ENCODE results near the gene INPP4A.

INPP4A gene

DNA sequence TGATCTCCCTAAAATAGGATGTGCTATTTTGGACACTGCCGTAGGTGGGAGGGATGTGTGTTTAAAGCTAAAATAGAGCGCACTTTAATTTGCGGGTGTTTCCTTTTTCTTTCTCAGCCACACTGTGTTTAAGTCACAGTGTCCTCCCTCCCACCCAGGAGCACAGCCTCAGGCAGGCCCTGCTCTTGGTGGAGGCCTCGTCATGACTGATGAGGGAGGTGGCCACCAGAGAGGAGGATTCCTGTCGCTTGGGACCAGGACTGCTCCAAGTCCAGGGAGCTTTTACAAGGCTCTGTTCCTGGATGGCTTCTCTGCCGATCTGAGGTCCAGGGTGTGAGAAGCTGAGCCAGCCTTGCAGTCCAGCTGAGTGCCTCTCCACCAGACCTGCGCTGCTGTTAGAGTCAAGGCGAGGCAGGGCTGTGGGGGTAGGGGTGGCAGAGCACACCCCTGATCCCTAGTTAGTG lies 33.5 kb downstream of the INPP4A start:
- DNase-seq = no peak

DNA sequence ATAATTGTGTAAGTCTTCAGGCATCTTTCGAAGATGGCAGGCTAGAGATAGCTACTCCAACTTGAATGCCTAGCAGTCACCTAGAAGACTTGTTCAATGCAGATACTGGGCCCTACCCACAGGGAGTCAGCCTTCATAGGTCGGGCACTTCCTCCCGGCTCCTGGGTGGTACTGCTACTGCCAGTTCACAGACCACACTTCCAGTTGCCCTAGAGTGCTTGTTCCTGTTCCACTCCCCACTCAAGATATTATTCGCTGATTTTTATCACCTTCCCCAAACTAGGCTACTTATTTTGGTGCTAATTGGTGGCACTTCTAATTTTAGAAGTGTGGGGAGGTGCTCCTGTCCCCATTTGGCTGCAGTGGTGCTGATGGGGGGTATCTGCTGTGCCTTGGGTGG lies 34.2 kb downstream of the INPP4A start:
- DNase-seq = no peak

DNA sequence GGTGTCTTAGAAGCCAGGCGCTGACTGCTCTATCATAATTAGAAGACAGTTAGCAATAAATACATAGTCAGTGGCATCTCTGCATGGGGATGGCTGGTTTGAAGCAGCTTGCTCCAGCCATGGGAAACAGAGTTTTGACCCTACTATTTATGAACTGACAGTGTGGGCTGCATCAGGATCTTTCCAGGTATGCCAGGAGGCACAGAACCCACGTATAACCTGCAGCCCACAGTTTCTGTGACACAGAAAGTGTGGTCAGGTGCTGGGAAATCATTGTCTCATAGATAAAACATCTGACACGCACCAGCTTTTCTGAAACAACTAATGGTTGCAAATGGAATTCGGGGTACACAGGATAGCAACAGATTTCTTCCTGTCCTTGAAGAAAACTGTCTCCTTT lies 34.7 kb downstream of the INPP4A start:
- DNase-seq = no peak

DNA sequence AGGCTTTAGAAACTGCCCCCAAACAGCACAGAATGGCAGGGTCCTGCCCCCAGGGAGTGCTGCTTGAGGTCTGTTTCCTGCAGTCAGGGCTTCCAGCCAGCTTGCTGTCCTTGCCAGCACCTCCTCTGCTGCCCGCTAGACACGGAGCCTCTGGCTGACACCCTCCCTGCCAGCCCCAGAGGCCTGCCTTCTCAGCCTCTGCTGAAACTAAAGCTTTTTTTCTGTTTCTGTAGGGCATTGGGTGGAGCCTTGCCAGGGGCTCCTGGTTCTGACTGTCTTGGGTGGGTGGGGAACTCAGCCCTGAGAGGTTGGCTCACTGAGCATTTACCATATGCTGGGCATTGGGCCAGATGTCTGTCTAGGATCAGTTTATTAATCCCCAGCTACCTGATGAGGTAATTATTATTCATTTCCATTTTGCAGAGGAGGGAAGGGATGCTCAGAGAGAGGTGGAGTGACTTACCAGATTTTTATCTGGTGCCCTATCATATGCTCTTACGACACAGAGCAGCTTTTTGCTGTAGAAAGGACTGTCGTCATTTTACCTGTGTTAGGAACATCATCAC lies 35.4 kb downstream of the INPP4A start:
- peak; percentile 85 for DNase-seq

DNA sequence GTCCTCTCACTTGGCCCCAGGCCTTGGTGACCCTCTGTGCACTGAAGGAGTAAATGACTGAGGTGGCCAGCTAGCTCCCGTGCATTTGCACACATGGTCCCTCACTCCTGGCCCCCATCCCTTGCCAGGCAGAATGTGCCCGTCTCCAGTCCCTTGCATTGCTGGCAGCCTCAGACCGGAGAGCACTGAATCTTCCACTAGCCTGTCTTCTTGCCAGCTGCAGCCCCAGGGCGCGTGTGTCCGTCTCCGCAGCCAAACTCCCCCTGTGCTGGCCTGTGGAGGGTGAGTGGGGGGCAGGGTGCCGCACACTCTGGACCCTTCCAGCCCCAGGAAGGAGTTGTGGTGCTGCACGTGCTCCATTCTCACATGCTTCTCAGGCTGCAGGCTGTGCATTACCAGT lies 35.9 kb downstream of the INPP4A start:
- DNase-seq = no peak

DNA sequence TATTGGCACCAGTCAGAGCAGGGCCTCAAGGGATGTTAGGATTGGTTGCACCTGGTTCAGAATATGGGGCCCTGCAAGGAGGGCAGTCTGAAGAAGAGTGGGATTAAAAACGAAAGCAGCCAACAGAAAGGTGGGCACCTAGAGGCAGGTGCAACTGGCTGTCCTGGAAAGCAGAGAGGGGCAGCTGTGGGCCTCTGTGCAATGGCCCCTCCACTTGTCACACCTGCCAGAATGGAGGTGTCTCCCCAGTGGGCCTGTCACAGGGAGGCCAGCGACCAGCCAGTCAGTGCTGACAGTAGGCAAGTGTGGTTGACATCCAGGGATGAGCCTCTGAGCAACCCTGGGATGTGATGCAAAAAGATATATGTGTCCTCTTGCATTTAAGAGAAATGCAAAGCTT lies 37.7 kb downstream of the INPP4A start:
- DNase-seq = no peak

DNA sequence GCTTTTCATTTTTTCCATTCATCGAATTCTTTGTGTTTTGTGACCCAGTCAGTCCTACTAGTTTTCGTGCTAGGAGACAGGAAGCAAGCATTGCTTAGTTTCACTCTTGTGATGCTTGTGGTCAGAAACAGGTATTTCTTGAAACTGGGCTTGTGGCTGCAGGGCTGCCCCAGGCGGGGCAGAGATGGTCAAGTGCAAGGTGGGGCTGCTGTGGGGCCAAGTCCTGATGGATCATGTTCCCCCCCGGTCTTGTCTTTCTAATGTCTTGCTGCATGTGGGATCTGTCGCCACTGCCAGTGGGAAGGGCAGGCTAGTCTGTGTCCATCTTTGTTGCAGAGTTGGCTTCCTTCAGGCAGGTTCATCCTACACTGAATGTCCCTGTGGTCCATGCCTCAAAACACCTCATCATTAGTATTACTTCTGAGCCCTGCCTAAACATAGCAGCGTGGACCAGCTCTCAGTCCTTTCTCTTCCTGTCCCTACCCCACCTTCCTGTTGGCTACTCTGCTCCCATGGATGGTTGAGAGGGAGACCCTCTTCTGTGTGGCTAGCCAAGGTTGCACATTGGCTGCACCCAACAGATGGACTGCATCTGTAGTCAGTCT lies 38.7 kb downstream of the INPP4A start:
- peak; percentile 36 for DNase-seq

DNA sequence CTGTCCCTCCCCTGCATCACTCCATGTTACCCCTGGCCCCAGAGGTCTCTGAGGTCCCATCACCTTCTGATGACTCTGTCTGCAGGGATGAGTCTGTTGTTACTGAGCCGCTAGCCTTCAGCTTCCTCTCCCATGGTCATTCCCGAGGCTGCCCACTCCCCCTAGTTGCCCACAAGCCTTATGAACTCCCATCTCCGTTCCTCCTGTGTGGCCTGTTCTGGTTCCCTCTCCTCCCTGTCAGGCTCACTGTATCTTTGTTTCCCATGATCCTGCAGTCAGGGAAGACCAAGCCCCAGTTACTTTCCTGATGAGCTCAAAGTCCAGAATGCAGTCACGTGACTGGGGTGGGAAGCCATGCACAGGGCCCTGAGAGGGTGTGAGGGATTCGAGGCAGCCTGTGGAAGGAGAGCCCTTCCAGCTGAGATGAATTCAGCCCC lies 39.5 kb downstream of the INPP4A start:
- DNase-seq = no peak

DNA sequence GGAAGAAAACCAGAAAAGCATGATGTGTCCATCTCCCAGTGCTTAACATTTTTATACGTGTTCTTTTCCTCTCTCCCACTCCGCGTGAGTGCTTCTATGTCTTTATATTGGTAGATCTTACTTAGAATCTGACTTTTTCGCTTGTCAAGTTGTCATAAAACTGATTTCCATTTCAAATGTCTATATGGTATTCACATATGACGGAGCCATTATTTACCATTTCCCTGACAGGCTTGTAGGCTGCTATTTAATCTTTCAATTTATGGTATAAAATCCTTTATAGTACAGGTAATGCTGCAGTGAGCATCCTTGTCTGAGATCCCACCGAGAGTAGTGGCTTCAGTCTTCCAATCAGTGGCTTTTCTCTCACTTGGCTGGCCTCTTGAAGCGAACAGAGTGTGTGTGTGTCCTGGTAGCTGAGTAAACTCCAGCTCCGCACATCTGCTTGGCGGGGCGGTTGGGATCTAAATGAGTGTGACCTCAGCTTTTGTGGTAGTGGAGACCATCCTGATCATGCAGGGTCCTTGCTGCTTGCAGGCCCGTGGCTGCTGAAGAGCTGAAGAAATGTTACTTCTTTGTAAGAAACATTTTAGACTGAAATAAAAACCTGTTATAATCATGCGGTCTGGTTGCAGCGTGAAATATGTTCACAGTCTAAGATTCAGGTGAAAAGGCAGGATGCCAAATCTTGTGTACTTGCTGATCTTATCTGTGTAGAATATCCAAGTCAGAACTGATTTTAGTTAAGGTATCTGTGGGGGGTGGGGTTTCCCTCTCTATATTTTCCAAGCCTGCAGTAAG lies 40.2 kb downstream of the INPP4A start:
- DNase-seq = no peak

DNA sequence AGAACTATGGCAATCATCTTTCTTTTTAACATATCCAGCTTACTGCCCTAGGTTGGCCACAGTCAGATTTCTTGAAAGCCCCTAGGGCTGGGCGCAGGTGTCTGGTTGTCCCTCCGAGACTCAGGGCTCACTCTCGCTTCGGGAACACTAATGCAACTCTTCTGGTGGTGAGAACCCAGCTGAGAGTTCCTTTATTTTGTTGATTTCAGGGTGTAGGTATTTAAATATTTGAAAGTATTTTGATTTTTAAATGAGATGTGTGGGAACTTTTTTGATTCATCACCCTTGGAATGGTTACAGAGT lies 40.7 kb downstream of the INPP4A start:
- no peak for DNase-seq

DNA sequence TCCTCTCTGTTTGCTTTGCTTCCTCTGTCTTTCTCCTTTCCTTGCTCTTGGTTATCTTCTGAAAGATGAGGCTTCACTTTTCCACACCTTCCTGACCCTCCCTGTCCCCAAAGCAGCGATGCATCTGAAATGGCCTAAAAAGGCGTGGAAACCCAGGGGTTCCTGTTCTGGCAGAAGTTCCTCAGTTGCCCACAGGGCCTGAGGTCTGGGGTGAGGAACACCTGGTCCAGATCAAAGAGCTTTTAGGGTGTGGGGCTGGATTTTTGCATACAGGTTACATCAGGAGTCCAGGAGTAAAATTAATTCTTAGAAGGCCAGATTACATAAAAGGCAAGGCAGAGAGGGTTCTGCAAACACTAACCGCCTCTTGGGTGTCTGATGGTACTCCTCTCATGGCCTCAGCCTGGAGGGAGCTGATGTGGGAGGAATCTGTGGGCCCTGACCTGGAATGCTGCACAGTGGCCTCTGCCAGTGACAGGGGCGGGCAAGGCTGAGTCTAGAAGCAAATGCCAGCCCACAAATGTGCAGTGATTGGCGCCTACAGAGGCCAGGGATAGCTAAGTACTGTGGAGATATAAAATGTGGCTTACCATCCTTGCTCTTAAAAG lies 41.8 kb downstream of the INPP4A start:
- DNase-seq = no peak

DNA sequence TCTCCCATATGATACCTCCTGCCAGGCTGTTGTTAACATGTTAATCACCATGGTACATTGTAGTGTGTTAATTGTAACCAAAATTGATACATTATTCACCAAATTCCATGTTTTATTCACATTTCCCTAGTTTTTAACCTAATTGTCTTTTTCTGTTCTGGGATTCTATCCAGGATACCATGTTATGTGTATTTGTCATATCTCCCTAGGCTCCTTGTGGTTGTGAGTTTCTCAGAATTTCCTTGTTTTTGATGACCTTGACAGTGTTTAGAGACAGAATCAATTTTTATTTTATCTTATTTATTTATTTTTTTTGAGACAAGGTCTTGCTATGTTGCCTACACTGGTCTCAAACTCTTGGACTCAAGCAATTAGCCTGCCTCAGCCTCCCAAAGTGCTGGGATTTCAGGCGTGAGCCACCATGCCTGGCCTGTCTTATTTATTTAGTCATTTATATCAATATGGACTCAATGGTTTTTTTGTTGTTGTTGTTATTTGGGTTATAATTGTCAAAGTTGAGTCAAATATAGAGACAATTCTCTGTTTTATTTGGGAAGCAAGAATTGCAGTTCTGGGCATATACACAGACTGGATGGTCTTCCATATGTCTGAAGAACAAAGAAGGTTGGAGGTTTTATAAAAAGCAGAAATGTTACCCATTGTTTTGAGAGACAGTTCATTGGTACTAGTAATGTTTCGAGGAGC lies 42.6 kb downstream of the INPP4A start:
- no peak for DNase-seq

DNA sequence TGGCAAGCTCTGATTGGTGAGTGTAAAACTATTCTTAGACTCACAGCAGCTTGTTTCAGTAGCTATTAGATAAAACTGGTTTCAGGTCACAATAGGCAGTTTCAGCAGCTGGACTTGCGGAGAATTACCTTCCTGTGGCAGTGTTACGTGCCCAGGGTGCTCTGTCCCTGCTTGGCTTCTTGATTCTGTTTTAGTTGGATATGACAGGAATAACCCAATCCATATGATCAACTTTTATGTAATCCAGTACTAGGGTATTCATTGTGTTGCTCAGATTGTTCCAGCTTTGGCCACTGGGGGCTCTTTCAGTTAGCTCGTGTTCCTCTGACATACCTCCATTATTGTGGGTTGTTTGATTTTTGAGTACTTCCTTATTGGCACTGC lies 43.1 kb downstream of the INPP4A start:
- no peak for DNase-seq

DNA sequence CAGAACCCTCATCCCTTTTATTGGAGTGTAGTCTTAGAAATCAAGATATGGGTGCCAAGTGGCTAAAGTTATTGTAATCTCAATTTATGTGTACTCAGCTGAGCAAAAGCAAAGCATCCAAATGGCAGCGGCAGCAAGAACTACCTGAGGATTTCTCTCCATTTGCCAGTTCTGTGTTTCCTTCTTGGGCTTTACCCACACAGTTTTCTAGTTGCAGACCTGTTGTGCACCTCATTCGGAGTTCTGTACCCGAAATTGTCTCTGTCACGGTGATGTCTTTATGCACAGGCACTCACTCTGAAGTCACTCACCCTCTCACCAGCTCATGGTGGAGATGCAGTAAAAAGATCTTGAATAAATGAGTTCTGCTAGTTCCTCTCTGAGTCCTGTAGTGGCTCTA lies 43.6 kb downstream of the INPP4A start:
- no peak for DNase-seq

DNA sequence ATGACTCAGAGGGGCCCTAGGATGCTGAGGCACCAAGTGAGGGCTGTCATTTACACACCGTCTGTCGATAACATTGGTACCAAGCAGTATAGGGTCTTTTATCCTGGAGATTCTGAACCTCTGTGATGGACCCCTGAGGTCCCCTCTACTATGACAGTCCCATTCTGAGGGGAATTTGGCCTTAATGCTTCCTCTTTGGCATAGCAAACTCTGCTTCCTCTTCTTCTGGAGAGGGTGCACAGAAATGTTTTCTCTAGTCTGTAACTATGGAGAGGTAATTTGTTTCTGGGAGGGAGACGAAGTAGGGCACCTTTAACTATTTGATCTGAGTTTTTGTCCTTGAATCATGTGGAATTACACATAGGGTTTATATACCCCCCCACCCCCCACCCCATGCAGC lies 44.8 kb downstream of the INPP4A start:
- no peak for DNase-seq

DNA sequence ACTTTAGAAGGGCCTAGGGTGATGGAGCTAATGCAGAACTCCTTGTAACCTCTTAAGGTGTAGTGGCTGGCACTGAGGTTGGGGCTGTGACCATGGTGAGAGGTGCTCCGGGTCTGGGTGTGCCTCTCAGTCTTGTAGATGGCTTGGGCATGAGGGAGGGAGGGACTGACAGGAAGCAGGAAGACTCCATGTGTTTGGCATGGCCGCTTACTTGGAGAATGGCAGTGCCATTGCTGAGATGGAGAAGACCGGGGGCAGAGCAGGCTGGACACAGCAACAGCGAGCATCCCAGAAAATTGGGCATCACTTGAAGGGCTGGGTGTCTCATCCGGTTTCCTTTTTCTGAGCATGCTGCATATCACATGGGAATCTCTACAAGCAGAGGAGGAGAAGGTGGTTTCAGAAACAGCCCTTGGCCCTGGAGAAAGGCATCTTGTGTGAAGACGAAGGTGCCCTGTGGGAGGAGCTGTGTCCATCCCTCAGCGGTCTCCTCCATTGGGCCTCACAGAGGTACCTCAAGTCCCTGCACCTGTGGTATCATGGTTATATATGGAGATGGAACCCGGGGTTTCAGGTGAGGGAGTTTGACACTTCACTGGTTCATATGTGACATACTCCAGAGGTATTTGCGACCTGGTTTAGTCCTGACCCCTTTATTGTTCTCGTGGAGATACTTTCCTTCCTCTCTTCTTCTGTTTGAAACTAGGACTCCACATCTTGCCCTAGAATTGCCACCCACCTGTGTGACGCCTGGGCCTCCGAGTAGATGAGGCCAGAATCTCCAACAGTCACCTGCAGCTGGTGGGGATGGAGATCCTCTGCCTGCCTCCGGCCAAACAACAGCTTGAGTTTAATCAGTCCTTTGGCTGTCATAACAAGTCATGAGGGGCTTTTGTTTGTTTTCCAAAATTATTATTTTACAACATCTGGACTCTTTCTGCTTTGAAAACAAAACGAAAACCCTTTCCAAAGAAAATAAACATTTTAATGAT lies 45.6 kb downstream of the INPP4A start:
- DNase-seq = no peak

DNA sequence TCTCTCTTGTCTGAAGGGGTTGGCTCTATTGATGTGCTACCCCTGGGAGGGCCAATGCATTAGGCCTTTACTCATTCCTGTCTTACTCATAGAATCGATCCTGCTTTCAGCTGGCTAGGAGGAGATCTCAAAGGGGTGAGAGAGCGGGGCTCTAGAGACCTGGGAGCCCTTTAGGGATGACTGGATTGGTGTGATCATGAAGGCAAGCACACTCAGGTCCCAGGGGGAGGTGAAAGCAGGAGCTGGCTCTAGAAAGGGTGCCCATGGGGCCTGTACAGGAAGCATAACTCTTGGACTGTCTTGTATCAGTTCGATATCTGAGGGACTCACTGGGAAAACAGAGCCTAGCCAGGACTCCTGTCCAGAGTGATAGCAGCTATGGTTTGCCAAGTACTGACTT lies 47.8 kb downstream of the INPP4A start:
- DNase-seq = no peak

DNA sequence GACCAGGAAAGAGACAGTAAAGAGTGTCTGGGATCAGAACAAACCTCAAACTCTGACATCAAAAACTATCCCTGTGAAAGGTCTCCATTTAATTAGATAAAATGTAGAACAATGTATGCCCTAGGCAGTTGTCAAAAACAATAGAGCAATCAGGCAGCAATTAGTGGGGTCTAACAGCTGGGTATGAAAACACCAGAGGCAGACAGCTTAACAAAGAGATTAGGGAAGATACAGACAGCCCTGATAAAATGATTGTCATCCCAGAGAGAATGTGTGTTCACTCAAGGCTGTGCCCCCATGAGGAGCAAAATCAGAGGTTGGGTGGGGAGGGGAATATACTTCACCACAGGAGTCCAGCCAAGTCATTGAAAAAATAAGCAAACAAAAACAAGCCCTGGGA lies 50.0 kb downstream of the INPP4A start:
- DNase-seq = no peak

DNA sequence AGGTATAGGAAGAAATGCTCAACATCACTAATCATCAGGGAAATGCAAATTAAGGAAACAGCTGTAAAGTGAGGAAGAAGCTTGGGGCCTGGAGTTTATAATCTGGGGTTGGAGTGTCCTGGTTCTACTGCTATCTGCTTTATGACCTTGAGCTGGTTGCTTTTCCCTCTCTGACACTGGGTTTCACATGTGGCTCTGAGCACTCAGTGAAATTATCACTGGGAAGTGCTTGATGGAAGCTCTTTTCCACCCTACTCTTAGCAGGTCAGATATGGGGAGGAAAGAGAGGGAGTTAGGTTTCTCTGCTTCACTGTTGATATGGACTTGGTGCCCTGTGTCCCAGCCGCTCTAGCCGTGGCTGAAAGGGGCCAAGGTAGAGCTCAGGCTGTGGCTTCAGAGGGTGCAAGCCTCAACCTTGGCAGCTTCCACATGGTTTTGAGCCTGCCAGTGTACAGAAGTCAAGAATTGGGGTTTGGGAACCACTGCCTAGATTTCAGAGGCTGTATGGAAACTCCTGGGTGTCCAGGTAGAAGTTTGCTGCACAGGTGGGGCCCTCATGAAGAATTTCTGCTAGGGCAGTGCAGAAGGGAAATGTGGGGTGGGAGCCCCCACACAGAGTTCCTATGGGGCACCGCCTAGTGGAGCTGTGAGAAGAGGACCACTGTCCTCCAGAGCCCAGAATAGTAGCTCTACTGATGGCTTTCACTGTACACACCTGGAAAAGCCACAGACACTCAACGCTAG lies 52.3 kb downstream of the INPP4A start:
- DNase-seq = no peak

DNA sequence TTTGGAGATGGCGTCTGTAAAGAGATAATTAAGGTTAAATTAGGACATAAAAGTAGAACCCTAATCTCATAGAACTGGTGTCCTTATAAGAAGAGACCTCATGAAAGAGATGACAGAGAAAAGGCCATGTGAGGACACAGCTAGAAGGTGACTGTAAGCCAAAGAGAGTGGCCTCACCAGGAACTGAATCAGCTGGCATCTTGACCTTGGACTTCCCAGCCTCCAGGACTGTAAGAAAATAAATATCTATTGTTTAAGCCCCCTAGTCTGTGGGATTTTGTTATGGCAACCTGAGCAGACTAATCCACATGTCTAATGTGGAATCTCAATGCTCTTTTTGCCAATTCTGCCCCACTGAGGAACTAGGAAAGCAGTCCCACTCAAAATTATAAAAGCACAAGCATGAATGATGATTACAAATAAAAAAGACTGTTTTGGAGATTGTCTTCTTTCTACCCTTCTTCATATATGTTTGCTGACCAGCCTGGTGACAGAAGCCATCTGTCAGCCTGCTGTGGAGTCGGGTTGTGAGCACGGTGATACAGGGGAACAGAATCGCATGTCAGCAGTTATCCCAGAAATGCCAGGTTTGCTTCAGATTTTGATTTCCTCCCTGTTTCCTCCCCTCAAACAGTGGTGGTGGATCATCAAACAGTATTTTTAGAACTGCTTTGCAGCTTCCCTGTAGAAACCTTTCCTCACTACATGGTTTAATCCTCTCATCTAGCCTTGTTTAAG lies 54.2 kb downstream of the INPP4A start:
- DNase-seq = no peak

DNA sequence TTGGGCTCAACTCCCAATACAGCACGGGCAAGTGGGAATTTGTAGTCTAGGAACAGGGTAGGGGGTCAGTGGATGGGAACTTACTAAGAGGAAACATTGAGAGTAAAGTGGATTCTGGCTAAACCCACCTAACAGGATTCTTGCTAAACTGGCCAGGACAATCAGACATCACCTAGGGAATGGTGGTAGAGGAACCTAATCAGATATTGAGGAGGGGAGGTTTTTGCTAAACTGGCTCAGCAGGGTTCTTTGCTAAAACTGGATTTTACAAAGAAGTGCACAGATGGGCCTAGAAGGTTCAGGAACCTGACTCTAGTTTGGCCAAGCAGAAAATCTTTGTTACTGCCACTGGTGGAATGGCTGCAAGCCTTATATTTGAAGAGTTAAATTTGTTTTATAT lies 55.9 kb downstream of the INPP4A start:
- no peak for DNase-seq

Data from DMS79 treated with DMSO at 0.1 percent for 48 hours (cell line).